Neuronal stem cell (in vitro differentiated cells): ENCODE results near the gene TIMP2.

ENCODE experiments used
- DNase-seq: peaks from one replicate; pipeline ENCODE4 v3.0.0-alpha.2; 2013; ENCODE audit warnings: low spot score
- H2AFZ ChIP-seq: one replicate; pipeline ENCODE4 v1.6.1; 2013; ENCODE audit warnings: mild to moderate bottlenecking, low read length, inconsistent platforms
- H2AK5ac ChIP-seq: 2 replicates; pipeline ENCODE4 v1.6.1; 2013; ENCODE audit warnings: low read depth, mild to moderate bottlenecking, inconsistent platforms, low read length, moderate library complexity, mixed read lengths
- H2BK120ac ChIP-seq: 2 replicates; pipeline ENCODE4 v1.6.1; 2013; ENCODE audit warnings: low read depth, mild to moderate bottlenecking, inconsistent platforms, low read length, moderate library complexity, mixed read lengths
- H2BK12ac ChIP-seq: one replicate; pipeline ENCODE4 v1.6.1; 2013; ENCODE audit warnings: low read length, inconsistent platforms
- H2BK15ac ChIP-seq: 2 replicates; pipeline ENCODE4 v1.6.1; 2013; ENCODE audit warnings: mild to moderate bottlenecking, low read length, inconsistent platforms, mixed read lengths
- H2BK5ac ChIP-seq: one replicate; pipeline ENCODE4 v1.6.1; 2013; ENCODE audit warnings: inconsistent platforms, mild to moderate bottlenecking, low read length, moderate library complexity
- H3K14ac ChIP-seq: one replicate; pipeline ENCODE4 v1.6.1; 2013; ENCODE audit warnings: low read length, inconsistent platforms
- H3K18ac ChIP-seq: 2 replicates; pipeline ENCODE4 v1.6.1; 2013; ENCODE audit warnings: low read length, inconsistent platforms
- H3K23ac ChIP-seq: 2 replicates; pipeline ENCODE4 v1.6.1; 2013; ENCODE audit warnings: low read depth, mild to moderate bottlenecking, mixed read lengths, low read length, inconsistent platforms; ENCODE audit not compliant: poor library complexity
- H3K27ac ChIP-seq: replicated peaks from 3 replicates; pipeline ENCODE4 v1.5.1; 2013; ENCODE audit warnings: low read length, inconsistent platforms
- H3K27me3 ChIP-seq, 3 experiments: 2 replicates each; pipeline ENCODE4 v1.6.1; 2013; ENCODE audit warnings: low read length in 3 of 3, mild to moderate bottlenecking in 2 of 3, inconsistent platforms in 1 of 3, low read depth in 1 of 3, mixed read lengths in 1 of 3, moderate library complexity in 1 of 3; ENCODE audit not compliant: control insufficient read depth in 3 of 3, insufficient read depth in 3 of 3
- H3K36me3 ChIP-seq, 2 donors: replicated peaks in 1 of 2; 2 replicates each; pipeline ENCODE4 v1.6.1; 2013; ENCODE audit warnings: low read length in 2 of 2; ENCODE audit not compliant: control insufficient read depth in 2 of 2, insufficient read depth in 2 of 2
- H3K4ac ChIP-seq: 2 replicates; pipeline ENCODE4 v1.6.1; 2013; ENCODE audit warnings: inconsistent platforms, mild to moderate bottlenecking, low read length, moderate library complexity
- H3K4me1 ChIP-seq, 2 donors: 1 replicate in 1 of 2; 2 replicates in 1 of 2; pipeline ENCODE4 v1.6.1; 2013; ENCODE audit warnings: low read length in 2 of 2, low read depth in 1 of 2; ENCODE audit not compliant: control insufficient read depth in 2 of 2, insufficient read depth in 1 of 2
- H3K4me2 ChIP-seq: one replicate; pipeline ENCODE4 v1.6.1; 2013; ENCODE audit warnings: mild to moderate bottlenecking, low read length, inconsistent platforms; ENCODE audit not compliant: insufficient read depth, poor library complexity, severe bottlenecking
- H3K4me3 ChIP-seq, 2 donors: 2 replicates each; pipeline ENCODE4 v1.5.1; 2013; ENCODE audit warnings: low read length in 2 of 2, mild to moderate bottlenecking in 2 of 2, inconsistent platforms in 1 of 2, moderate library complexity in 1 of 2
- H3K79me1 ChIP-seq: one replicate; pipeline ENCODE4 v1.6.1; 2013; ENCODE audit warnings: low read depth, mild to moderate bottlenecking, inconsistent platforms, low read length, moderate library complexity
- H3K9ac ChIP-seq: one replicate; pipeline ENCODE4 v1.6.1; 2013; ENCODE audit warnings: mild to moderate bottlenecking, low read depth, low read length, inconsistent platforms; ENCODE audit not compliant: poor library complexity
- H3K9me3 ChIP-seq, 2 donors: replicated peaks in 1 of 2; 2 replicates each; pipeline versions ENCODE3 to v1.6.1; 2013; ENCODE audit warnings: low read length in 2 of 2, mild to moderate bottlenecking in 2 of 2, inconsistent platforms in 1 of 2, low read depth in 1 of 2, mixed read lengths in 1 of 2, moderate library complexity in 1 of 2; ENCODE audit not compliant: control insufficient read depth in 2 of 2, insufficient read depth in 1 of 2
- H4K8ac ChIP-seq: one replicate; pipeline ENCODE4 v1.6.1; 2013; ENCODE audit warnings: low read depth, mild to moderate bottlenecking, inconsistent platforms, low read length, moderate library complexity
- H4K91ac ChIP-seq: one replicate; pipeline ENCODE4 v1.6.1; 2013; ENCODE audit warnings: low read length, low read depth, mild to moderate bottlenecking, inconsistent platforms; ENCODE audit not compliant: poor library complexity
- WGBS, 2 donors: extraction: QIAGEN DNeasy Blood & Tissue Kit; methylation state at CpG; one replicate each; pipeline ENCODE4 v1.1.7; 2013; ENCODE audit warnings: missing lambda C conversion rate in 2 of 2, mixed read lengths in 1 of 2; ENCODE audit not compliant: insufficient read length in 2 of 2, insufficient replicate concordance in 1 of 2; ENCODE audit errors: extremely low coverage in 2 of 2; 5-methylcytosine and 5-hydroxymethylcytosine counted together

Gene TIMP2

DNA sequence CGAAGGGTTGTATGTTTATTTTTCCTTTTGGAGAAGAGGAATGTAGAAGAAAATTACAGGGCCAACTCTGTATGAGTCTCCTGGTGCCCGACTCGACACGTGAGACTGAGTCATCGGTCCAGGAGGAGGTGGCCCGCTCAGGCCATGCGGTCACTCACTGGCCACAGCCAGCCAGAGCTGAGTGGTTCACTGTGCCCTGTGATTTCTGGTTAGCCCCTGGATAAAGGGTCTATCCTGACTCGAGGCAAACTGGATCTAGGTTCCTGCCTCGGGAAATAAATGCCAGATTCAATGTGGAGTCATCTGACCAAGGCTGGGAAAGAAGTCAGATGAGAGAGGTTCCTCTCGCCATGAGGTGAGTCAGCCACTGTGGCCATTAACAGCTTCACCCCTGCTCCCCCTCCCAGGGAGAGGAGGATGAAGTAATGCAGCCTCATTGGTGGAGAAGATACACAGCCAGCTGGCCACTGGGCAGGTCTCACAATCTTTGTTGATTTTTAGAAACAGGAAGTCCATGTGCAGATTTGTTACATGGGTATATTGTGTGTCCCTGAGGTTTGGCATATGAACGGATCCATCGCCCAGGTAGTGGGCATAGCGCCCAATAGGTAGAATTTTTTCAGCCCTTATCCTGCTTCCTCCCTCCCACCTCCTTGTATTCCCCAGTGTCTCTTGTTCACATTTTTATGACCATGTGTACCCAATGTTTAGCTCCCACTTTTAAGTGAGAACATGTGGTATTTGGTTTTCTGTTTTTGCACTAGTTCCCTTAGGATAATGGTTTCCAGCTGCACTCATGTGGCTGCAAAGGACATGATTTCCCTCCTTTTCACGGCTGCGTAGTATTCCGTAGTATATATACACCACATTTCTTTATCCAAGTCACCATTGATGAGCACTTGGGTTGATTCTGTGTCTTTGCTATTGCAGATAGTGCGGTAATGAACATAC is 62.8 kb downstream of the TIMP2 start:
- Histone ChIP-seq H3K36me3 (peaks cover 8 to 15% of the 10 kb centered on the region in 2 donors), H2BK12ac (no peak overlapping the region), H2AFZ (no peak overlapping the region), H3K4me3 (no peak overlapping the region), H2AK5ac (no peak overlapping the region), H2BK5ac (no peak overlapping the region), H3K18ac (no peak overlapping the region), H3K4me2 (no peak overlapping the region), H2BK15ac (no peak overlapping the region), H3K4ac (no peak overlapping the region), H3K9me3 (no peaks in the 10 kb centered on the region), H2BK120ac (no peak overlapping the region), H3K23ac (no peak overlapping the region), H3K14ac (no peak overlapping the region), H3K9ac (no peak overlapping the region), H3K4me1 (peaks cover 0 to 2% of the 10 kb centered on the region in 2 donors), H3K27ac (no peak overlapping the region), H4K91ac (no peak overlapping the region), H3K27me3 (no peaks in the 10 kb centered on the region), H4K8ac (no peak overlapping the region), H3K79me1 (no peaks in the 10 kb centered on the region)
- DNase-seq: no peak
- no CpG with 5 or more reads among the region's 17 CpGs for WGBS, 2 donors

DNA sequence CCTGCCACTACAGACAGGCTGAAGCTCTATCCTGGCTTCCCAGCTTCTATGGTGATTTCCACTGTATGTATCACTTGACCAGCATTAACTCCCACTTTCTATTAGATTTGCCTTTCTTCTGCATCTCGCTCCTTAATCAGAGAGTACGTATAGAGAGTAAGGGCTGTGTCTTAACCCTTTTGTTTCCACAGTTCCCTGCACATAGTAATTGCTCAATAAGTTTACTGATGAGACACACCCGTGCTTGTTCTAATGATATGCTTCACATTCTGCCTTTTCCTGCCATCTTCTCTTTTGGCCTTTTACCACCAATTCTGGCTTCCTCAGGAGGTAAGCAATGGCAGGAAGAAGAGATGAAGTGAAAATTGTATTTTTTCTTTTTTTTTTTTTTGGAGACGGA is 64.0 kb downstream of the TIMP2 start:
- H4K91ac ChIP-seq: no peak overlapping the region
- H3K23ac ChIP-seq: no peak overlapping the region
- no peak for DNase-seq
- H3K9ac ChIP-seq: no peak overlapping the region
- H3K36me3 ChIP-seq: peaks cover 15 to 24% of the 10 kb centered on the region in 2 donors
- H2BK5ac ChIP-seq: no peak overlapping the region
- no peaks in the 10 kb centered on the region for H3K79me1 ChIP-seq
- no peak overlapping the region for H2AFZ ChIP-seq
- H2BK12ac ChIP-seq: no peak overlapping the region
- no peak overlapping the region for H3K27ac ChIP-seq
- H2AK5ac ChIP-seq: no peak overlapping the region
- peaks cover 0 to 2% of the 10 kb centered on the region in 2 donors for H3K4me1 ChIP-seq
- no peak overlapping the region for H3K4me3 ChIP-seq
- WGBS, 2 donors: no CpG with 5 or more reads among the region's 4 CpGs
- no peaks in the 10 kb centered on the region for H3K9me3 ChIP-seq
- H3K18ac ChIP-seq: no peak overlapping the region
- H4K8ac ChIP-seq: no peak overlapping the region
- H2BK120ac ChIP-seq: no peak overlapping the region
- H3K4ac ChIP-seq: no peak overlapping the region
- H3K27me3 ChIP-seq: no peaks in the 10 kb centered on the region
- H2BK15ac ChIP-seq: no peak overlapping the region
- no peak overlapping the region for H3K4me2 ChIP-seq
- no peak overlapping the region for H3K14ac ChIP-seq

DNA sequence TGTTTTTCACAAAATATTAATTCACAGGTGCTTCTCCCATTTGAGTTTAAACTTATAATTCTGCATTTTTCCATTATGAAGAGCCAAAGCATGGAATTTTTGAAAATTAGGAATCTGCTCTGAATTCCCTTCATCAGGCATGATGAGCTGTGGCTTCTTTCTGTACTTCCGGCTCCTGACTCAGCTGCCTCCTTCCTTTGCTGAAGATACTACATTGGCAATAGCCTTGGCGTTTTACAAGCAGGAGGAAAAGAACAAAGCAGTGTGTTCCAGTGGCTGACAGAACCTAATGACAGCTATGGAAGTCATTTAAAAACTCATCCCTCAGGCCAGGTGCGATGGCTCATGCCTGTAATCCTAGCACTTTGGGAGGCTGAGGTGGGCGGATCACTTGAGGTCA is 66.1 kb downstream of the TIMP2 start:
- Histone ChIP-seq H3K27ac (no peak overlapping the region), H3K9me3 (no peaks in the 10 kb centered on the region), H2BK5ac (no peak overlapping the region), H3K18ac (no peak overlapping the region), H4K91ac (no peak overlapping the region), H2BK15ac (no peak overlapping the region), H3K23ac (no peak overlapping the region), H2AK5ac (no peak overlapping the region), H3K14ac (no peak overlapping the region), H3K79me1 (no peaks in the 10 kb centered on the region), H4K8ac (no peak overlapping the region), H3K4me3 (no peak overlapping the region), H2AFZ (no peak overlapping the region), H3K4me2 (no peak overlapping the region), H3K27me3 (no peaks in the 10 kb centered on the region), H2BK120ac (no peak overlapping the region), H3K4ac (no peak overlapping the region), H3K9ac (no peak overlapping the region), H3K4me1 (no peaks in the 10 kb centered on the region), H2BK12ac (no peak overlapping the region), H3K36me3 (peaks cover 23 to 44% of the 10 kb centered on the region in 2 donors)
- DNase-seq: no peak
- WGBS, 2 donors: no CpG with 5 or more reads among the region's 4 CpGs

DNA sequence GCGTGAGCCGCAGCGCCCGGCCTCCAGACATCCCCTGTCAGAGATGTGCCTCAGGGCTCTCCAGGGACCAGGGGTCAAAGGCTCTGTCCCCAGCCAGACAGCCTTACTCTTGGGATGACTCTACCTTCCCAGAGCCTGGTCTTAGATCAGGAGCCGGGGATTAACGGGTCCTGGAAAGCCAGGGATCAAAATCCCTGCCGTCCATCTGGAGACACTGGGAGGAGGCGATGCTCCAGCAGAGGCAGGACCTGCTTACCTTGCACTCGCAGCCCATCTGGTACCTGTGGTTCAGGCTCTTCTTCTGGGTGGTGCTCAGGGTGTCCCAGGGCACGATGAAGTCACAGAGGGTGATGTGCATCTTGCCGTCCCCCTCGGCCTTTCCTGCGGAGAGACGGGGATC is 67.9 kb downstream of the TIMP2 start:
- Histone ChIP-seq H3K27ac (no peak overlapping the region), H4K8ac (no peak overlapping the region), H4K91ac (no peak overlapping the region), H3K14ac (no peak overlapping the region), H2BK5ac (no peak overlapping the region), H2AK5ac (no peak overlapping the region), H2BK12ac (no peak overlapping the region), H3K79me1 (peaks cover 1% of the 10 kb centered on the region), H3K9ac (no peak overlapping the region), H2BK15ac (no peak overlapping the region), H3K23ac (no peak overlapping the region), H3K9me3 (no peaks in the 10 kb centered on the region), H3K36me3 (peaks cover 22 to 43% of the 10 kb centered on the region in 2 donors), H3K4me1 (no peaks in the 10 kb centered on the region), H3K18ac (no peak overlapping the region), H2BK120ac (no peak overlapping the region), H3K4me2 (no peak overlapping the region), H3K4me3 (no peak overlapping the region), H3K4ac (no peak overlapping the region), H3K27me3 (no peaks in the 10 kb centered on the region), H2AFZ (no peak overlapping the region)
- no peak for DNase-seq
- no CpG with 5 or more reads among the region's 14 CpGs for WGBS, 2 donors
